HS-27A (cell line): ENCODE data around the gene SOST.
A peak's percentile ranks its signal among the peaks of the same experiment; 100 is the strongest.

ENCODE experiments used
- DNase-seq: peaks from one replicate; pipeline ENCODE4 v3.0.0-alpha.2; 2012; ENCODE audit warnings: low read depth, missing footprints

The SOST gene

GRCh38 chr17:43774304-43775250 lies 16.0 kb upstream of the SOST start:
- DNase-seq, result no peak

DNA sequence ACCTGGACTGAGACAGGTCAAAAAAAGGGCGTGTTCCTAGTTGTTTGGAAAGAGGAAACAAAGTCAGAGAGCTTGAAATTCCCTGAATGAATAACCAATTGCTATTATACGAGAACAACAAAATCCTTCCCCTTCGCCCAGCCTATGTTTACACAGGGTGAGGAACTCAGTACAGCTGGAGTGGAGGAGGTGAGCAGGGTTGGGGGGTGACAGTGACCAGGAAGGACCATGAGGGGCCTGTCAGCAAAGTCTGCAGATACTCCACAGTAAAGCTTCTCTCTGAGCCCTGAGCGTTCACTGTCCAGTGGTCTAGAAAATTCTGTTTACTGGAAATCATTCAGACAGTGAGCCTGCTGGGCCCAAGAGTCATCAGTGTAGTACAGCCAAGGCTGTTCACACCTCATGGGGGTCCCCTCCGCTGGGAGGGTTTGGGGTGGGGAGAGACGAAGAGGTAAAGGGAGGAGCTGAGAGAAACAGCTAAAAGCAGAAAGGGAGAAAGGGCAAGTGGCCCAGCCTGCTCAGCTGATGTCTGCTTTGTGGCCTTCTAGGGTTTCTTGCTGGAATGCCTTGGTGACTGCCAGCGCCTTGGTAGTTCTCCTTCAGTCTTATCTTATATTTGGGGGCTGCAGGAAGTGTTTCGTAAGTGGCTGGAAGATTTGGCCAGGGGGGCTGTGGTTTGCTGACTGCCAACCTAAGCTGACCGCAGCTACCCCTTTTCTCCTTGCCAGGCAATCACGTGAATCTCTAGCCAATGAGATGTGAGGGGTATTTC lies 14.5 kb upstream of the SOST start:
- DNase-seq, result no peak

DNA sequence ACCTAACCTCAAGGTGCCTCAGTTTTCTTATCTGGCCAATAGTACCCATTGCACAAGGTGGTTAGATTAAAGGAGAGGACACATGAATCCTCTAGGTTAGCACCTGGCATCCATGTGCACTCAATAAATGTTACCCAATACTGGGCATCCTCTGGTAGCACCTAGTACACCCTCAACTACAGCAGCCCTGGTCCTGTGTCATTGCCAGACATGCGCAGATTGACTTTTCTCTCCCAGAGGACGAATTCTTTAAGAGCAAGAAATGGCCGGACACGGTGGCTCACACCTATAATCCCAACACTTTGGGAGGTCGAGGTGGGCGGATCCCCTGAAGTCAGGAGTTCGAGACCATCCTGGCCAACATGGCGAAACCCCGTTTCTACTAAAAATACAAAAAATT lies 12.9 kb upstream of the SOST start:
- no peak for DNase-seq

DNA sequence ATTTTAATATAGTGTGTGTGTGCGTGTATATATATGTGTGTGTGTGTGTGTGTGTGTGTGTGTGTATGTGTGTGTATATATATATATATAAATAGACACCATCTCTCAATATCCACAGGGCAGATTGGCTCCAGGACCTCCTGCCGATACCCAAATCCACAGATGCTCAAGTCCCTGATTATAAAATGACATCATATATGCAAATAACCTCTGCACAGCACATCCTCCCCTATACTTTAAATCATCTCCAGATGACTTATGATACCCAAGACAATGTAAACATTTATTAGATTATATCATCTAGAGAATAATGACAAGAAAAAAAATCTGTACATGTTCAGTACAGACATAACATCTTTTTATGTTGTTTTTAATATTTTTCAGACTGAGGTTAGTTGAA lies 12.4 kb upstream of the SOST start:
- DNase-seq, result no peak

- DNase-seq, result no peak
These were observed 11.3 kb upstream of the SOST start for GRCh38 chr17:43769859-43770258.

DNA sequence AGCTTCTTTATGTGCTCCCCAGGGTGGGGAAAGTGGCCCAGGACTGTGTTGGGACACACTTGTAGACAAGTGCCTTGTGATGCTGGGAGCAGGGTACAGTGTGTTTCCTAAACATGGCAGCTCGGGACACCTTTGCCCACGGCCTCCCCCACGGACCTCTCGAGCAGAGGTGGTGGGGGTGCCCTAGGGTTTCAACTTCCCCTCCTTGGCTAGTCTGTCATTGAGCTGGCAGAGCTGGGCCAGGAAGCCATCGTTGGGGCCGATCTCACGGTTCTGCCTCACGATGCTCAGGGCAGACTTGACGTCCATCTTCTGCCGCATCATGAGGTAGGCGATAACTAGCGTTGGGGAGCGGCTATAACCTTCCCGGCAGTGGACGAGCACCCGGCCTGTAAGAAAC lies 10.8 kb upstream of the SOST start:
- no peak for DNase-seq

DNA sequence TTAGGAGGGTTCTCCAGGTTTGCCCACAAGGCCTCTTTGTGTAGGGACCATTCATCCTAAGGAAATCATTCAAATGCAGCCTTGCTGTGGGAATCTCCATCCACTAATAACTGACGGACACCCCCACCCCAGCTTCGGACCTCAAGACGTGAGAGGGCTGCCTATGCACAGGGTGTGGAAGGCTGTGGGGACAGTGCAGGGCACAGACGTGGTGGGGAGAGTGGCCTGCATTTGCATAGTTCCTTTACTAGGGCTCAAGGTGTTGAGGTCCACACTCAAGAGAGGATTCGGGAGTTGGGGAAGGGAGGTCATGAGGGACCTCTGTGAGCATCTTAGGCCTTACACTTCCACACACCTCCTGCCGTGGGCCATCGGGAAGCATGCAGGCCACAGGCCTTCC lies 10.4 kb upstream of the SOST start:
- no peak for DNase-seq

DNA sequence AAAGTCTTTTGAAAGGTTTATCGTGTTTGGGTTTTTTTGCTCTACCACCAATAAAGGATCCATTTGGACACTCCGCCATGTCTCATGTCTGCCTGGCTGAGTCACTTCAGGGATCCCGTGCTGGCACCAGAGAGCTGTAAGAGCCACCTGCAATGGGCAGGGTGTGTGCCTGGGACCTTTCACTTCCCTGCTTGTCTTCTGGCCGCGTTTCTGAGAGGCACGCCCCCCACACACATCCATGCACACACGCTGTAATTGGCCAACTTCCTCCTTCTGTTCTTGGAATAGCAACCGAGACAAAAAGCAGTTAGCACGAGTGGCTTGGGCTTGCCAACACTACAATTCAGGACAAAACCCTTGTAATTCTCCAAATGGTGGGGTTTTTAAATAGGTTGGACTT lies 9.8 kb upstream of the SOST start:
- no peak for DNase-seq

GRCh38 chr17:43767713-43768059 lies 9.1 kb upstream of the SOST start:
- no peak for DNase-seq

DNA sequence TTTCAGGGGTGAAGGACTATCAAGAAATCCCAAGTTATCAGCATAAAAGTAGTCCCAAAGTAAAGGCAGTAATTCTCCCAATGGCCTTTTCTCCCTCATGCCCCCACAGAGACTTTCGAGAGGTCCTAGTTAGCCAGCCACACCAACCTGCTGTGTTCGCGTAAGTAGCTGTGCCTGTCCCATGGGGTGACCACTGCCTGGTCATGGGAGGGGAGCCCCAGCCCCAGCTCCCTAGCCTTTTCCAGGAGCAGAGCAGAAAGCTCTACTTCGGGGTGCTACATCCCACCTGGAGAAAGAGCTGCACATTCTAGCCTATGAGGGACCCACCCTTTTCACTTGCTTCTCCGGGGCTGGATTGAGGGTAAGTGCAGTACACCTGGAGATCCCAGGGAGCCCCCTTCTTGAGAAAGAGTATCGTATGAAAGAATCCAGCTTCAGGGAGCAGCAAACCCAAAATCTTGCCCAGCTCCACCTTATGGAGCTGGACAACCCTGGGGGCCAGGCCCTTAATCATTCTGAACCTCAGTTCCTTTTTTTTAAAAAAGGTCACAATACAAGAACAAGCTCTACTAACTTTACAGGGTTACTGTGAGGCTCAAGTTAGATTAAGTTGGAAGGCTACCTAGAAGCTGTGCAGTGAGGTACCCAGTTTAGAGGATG lies 8.6 kb upstream of the SOST start:
- DNase-seq, result no peak

DNA sequence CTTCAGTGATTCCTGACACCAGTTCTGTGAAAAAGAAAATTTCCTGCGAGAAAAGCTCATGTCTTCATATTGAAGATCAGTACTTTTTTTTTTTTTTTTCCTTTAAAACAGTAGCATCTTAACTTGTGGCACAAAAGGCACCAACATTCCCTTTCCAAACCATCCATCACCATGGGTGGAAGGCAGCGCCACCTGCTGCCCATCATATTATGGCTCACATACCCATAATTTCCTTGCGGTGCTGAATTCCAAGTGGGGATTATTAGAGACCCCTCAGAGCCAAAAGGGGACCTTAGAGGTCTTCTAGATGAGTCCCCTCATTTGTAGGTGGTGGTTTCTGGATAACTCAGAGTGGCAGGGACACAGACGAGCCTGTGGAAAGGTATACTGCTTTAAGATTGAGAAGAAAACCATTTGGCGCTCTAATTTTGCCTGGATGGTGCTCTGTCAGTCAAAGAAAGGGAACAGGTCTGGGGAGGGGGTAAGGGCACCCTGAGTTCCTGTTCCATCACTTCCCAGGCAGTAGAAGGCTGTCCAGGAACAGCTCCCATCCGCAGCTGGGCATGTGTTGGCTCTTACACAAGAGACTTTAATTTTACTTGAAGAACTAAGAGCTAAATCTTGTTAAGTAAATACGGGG lies 7.9 kb upstream of the SOST start:
- DNase-seq, result no peak

GRCh38 chr17:43760254-43760852 lies 1.8 kb upstream of the SOST start:
- peak; percentile 63 for DNase-seq

GRCh38 chr17:43759836-43760235 lies 1.2 kb upstream of the SOST start:
- DNase-seq, result no peak

- DNase-seq, result no peak
These were observed 505 bp downstream of the SOST start for GRCh38 chr17:43758086-43758485.

DNA sequence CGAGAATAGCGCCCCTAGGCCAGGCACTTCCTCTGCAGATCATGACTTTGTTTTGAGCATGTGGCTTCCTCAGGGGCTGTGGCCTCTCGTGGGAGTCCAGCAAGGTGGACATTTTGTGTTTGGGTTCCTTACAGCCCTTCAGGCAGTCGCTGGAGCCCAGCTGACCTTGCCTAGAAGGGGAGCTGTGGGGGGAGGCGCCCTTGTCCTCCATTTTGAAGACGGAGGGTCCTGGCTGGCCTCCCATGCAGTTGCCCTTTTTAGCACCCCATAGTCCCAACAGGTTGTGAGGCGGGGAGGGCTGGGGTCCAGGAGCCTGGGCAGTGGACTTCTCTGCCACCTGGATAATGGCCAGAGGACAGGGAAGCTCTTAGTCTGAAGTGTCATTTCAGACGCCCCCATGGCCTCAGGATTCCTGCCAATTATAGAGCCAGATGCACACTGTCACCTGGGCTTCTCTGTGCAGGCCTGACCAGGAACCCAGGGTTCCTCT lies 1.4 kb downstream of the SOST start:
- DNase-seq, result no peak

DNA sequence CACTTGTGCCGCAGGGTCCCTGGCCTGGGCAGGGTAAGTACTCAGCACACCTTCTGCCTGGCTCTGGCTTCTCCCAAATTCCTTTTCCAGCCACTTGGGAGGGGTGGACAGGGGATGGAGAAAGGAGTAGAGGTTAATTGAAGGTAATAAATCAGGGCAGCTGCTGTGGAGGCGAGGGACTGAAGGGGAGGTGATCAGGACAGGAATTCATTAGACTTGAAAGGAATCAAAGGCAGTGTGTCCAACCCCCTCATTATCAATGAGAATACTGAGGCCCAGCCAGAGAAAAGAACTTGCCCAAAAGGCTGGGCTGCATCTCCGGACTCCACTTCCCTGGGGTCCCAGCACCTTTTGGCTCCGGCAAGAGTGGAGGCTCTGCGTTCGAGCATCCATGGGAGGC lies 2.4 kb downstream of the SOST start:
- no peak for DNase-seq

- DNase-seq, result no peak
These were observed 3.2 kb downstream of the SOST start for GRCh38 chr17:43755389-43755875.

- DNase-seq, result no peak
These were observed 3.6 kb downstream of the SOST start for GRCh38 chr17:43754947-43755346.

DNA sequence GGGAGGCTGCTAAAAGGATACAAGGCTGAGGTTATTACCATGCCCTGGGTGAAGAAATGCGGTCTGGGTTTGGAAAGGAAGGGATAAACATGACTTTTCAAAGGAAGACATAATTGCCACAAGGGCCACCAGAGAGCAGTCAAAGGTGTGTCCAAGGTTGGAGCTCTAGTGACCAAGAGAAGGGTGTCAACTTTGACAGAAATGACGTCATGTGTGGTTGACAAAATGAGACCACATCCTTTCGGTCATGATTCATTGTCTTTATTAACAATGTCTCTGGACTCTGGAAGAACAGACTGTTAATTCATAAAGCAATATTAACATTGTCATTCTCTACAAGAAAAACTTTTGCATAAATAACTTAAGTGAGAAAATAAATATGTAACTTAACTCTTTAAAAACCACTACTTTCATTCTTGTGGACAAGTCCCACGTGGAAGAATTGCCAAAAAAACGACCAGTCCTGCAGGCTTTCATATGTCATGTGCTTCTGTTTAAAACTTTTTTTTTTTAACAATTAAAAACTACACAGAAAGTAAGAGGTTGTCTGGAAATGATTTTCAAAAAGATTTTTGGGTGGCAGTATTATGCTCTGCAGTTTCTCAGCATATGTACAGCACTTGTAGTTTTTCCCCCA lies 5.0 kb downstream of the SOST start:
- DNase-seq, result no peak

- no peak for DNase-seq
These were observed 8.4 kb downstream of the SOST start for GRCh38 chr17:43750153-43750552.

GRCh38 chr17:43745541-43745940 lies 13.1 kb downstream of the SOST start:
- no peak for DNase-seq
